Measurements from ENCODE around the gene TXN2.
A peak's percentile ranks its signal among the peaks of the same experiment; 100 is the strongest.

The TXN2 gene

DNA sequence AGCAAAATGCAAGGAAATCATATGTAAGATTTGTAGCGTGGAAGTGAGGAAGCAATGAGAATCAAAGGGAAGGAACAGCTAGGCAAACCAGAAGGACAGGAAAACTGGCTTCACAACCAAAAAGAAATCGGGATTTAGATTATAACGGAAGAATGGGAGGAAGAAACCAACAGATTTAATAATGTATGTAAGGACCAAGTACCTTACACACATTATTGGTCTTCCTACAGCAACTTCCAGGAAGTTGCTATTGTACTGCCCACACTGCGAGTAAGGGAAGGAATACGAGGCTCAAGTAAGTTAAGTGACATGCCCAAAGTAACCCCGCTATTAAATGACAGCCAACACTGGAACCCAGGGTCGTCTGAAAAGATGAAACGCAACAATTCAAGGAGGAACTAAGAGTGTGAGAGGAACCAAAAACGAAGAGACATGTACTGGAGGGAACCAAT lies 473 bp downstream of the TXN2 start:
- DNase-seq: no peak

DNA sequence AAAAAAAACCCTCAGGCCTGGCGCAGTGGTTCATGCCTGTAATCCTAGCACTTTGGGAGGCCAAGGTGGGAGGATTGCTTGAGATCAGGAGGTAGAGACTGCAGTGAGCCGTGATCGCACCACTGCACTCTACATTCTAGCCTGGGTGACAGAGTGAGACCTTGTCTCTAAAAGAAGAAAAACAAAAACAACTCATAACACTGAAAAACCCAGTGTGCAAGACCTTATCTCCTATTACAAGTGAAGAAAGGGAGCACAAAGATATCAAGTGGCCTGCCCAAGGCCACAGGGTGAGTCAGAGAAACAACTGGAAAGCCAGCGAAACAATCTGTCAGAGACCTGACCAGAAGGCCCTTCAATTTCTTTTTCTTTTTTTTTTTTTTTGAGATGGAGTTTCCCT lies 2.5 kb downstream of the TXN2 start:
- no peak for DNase-seq

DNA sequence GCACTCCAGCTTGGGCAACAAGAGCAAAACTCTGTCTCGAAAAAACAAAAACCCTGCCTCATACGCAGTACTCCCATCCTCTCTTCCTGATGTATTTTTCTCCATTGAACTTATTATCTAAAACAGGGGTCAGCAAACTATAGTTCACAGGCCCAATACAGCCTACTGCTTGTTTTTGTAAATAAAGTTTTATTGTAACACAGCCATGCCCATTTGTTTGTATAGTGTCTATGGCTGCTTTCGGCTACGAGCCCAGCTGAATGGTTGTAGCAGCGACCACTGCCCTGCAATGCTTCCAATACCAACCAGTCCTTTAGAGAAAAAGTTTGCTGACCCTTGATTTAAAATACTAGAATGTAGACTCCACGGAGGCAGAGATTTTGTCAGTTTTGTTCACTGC lies 6.1 kb downstream of the TXN2 start:
- no peak for DNase-seq

DNA sequence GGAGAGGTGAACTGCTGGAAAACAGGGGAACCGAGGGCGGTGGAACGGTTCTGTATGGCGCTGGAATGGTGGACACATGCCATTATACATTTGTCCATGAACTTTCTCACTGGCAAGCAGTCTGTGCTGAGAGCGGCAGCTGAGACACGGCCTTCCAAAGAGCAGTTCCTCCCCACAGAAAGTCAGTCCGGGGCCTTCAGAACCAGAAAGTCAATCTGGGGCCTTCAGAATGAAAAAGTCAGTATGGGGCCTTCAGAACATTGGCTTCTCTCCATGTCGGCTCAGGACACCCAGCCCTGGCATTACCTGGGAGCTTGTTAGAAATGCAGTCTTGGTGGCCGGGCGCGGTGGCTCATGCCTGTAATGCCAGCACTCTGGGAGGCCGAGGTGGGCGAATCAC lies 8.8 kb downstream of the TXN2 start:
- DNase-seq: no peak

DNA sequence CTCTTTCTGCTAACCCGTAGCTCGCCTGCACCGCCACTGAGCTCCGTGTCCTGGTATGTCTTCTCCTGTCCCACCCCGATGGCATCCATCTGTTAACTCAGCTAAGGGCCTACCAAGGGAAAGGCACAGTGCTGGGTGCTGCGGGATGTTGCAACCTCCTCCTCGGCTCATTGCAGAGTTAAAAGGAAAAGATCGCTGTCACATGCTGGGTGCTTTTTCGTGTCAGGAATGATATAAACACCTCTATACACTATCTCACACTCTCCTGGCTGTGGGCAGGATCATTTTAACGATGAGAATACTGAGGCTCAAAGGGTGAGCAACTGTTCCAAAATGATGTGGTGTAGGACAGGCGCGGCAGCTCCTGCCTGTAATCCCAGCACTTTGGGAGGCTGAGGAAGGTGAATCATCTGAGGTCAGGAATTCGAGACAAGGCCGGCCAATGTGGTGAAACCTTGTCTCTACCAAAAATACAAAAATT lies 10.1 kb downstream of the TXN2 start:
- no peak for DNase-seq

DNA sequence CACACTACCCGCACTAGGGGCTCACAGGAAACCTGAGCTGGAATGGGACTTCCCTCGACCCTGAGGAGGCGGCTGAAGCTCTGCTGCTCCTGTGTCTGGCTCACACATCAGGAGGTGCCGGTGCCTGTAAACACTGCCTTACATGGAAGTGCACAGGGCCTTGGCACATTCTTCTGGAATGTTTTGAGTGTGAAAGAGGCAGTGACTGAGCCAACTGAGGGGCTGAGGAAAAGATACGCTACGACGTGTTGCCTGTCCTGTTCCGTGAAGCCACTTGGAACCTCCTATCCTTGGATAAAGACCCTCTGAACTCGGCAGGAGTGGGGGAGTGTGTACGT lies 10.5 kb downstream of the TXN2 start:
- DNase-seq: no peak

DNA sequence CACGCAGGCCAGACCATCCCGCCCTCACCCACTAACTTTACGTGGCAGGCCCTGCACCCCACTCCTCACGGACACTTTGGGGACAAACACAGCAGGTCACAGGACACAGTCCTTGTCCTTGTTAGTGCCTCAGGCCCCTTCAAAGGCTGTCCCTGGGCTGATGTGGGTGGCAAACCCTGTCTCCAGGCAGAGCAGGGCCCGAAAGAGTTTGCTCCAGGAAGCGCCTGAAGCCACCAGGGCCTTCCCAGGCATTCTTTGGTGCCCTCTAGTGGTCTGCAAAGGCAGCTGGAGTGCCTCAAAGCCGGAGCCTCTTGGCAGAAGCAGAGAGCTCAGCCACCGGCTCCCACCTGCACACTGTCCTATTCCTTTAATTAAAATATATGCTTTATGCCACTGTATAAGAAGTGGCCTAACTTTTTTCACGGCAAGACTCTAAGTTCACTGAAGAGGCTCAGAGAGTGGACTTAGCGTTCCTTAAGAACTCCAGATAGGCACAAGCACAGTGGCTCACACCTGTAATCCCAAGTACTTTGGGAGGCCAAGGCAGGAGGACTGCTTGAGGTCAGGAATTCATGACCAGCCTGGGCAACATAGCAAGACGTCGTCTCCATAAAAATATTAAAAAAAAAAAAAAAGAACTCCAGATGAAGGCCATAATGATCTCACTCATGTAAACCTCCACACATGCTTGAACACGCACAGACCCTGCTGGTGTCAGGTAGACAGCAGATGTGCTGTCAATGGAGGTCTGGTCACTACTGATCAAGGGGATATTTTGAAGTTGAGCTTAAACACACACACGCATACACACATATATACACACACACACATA lies 11.1 kb downstream of the TXN2 start:
- peak; percentile 37 to 70 (median 54) for DNase-seq

DNA sequence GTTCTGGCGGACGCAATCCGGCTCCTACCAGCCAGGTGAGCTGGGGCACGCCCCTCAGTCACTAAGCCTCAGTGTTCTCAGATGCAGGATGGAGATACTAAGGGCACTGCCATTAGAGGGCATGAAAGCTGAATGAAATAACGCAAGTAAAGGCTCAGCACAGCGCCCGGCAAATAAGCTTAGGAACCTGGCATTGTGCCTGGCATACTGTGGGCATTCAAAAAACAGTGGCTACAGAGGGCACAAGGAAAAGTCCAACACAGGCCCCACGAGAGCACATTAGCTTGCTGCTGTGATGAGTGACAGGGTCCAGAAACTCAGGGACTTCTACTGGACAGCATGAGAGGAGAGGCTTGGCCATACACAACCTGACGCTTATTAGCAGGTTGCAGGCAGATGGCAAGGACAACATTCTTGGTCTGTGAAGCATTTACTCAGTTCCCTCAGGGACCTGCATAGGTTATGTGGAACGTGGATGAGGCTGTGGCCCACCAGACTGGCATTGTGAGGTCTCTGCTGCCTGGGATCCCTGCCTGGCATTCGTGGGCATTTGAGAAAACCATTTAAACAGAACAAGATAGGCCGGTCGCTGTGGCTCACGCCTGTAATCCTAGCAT lies 12.2 kb downstream of the TXN2 start:
- no peak for DNase-seq

DNA sequence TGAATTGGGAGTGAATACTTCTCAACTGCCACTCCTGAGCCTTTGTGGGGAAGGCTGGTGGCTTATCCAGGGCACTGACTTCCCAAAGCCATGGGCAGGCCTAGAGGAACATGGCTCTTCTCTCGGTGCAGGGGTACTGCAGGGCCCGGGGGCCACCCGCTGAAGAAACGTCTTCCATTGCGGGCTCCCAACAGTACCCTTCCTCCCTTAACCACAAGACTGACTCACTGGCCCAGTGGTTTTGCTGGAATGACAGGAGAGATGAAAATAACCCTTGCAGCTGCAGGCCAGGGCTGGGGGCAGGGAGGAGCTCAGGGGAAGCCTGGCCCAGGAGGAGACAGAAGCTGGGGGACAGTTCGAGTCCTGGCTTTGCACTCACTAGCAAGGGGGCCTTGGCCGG lies 13.5 kb downstream of the TXN2 start:
- no peak for DNase-seq

DNA sequence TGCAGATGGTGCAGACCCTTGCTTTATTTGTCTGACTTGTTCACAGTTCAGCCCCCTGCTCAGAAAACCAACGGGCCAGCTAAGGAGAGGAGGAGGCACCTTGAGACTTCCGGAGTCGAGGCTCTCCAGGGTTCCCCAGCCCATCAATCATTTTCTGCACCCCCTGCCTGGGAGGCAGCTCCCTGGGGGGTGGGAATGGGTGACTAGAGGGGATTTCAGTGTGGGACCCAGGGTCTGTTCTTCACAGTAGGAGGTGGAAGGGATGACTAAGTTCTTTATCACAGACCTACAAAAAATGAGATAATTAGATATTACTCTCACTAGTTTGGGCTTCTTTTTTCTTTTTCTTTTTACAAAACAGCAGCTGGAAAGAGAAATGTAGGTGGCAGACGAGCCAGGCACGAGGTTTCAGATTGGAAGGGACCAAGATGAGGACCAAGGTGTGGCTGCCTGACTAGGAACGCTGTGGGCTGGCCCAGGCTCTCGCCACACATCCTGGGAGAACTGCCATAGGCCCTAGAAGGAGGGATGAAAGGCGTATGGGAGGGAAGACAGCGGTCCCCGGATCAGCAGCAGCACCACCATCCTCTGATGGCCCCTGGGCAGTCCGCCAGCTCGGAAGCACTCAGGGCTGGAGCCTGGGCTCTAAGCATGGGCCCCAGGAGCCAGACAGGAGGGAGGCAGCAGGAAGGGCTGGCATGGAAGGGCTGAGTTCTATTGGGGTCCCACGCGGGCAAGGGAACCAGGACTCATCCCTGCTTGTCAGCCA lies 14.2 kb downstream of the TXN2 start:
- no peak for DNase-seq

DNA sequence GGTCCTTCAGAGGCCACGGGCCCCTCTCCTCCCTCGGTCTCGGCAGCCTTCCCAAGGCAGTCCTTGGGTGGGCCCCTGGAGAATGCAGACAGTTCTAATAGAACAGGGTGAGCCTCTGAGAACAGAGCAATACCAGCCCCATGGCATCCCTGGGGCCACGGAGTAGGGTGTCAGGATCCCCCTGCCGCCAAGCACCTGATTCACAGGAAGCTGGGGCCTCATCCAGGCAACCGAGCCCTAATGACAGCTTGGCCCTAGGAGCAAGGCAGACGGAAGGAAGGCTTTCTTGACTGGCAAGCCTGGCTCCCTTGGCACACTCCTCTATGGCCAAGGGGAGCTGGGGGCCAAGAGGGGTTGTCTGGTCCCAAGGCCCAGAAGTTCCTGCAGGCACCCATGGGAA lies 15.2 kb downstream of the TXN2 start:
- no peak for DNase-seq

DNA sequence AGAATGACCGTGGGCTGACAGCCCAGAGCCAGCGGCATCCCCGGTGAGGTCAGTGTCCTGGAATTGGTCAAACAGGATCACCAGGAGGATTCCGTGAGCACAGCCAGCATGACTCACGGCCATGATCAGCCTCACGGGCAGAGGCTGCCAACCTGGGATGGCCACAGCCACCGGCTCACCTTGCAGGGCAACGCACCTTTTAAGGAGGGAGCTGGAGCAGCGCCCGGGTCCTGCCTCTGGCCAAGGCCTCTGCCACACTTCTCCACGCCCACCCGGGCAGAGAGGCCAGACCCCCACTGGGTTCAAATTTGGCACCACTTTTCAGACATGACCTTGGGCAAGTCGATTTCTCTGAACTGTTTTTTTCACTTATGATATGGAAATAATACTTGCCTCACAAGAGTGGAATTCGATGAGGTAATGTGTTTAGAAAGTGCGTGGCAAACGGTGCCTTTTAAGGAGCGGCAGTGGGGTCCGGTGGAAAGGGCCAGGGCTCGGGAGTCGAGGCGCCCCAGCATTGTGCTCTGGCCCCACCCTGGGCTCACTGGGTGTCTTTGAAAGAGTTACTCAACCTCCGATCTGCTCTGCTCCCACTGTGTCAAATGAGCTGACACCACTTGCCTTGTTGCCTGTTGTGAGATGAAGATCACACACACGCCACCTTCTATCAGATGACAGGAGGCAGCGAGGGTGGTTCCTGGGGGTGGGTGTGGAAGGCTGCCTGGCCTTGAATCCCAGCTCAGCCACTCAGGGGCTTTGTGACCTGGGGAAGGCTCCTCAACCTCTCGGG lies 16.0 kb downstream of the TXN2 start:
- DNase-seq: no peak

DNA sequence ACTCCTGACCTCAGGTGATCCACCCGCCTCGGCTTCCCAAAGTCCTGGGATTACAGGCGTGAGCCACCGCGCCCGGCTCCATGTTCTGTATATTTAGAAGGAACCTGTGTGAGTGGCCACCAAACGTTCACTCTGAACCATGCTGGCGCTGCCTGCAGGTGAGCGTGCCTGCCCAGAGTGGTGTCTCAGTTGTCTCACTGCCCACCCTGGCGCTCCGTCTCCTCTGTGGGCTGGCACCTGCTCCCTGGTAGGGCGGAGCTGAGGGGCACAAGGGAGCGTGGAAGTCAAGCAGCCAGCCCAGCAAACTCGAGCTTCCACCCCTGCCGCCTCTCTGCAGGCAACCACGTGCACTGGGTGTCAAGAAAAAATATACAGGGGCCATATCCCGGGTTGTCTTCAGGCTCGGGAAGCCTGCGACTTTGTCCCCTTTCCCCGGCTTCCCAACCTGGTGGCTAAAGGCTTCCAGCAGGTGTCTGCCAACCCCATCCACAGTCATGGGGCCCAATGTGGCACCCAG lies 16.7 kb downstream of the TXN2 start:
- DNase-seq: no peak

DNA sequence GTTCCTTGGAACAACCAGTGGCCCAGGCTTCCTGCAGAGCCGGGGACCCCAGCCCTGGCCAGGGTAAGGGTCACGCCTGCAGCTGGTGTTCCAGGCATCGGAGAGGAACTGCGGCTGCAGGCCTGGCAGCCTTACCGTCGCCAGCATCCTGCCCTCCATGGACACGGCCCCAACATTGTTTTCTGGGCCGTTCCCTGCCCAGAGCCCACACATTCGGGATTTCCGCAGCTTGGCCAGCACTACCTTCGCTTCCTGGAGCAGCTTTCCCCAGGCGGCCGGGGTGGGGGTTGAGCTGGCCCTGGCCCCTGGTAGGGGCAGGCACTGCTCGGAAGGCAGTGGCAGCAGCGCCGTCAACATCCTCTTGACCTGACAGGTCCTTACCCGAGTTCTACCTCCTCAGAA lies 17.7 kb downstream of the TXN2 start:
- DNase-seq: no peak

DNA sequence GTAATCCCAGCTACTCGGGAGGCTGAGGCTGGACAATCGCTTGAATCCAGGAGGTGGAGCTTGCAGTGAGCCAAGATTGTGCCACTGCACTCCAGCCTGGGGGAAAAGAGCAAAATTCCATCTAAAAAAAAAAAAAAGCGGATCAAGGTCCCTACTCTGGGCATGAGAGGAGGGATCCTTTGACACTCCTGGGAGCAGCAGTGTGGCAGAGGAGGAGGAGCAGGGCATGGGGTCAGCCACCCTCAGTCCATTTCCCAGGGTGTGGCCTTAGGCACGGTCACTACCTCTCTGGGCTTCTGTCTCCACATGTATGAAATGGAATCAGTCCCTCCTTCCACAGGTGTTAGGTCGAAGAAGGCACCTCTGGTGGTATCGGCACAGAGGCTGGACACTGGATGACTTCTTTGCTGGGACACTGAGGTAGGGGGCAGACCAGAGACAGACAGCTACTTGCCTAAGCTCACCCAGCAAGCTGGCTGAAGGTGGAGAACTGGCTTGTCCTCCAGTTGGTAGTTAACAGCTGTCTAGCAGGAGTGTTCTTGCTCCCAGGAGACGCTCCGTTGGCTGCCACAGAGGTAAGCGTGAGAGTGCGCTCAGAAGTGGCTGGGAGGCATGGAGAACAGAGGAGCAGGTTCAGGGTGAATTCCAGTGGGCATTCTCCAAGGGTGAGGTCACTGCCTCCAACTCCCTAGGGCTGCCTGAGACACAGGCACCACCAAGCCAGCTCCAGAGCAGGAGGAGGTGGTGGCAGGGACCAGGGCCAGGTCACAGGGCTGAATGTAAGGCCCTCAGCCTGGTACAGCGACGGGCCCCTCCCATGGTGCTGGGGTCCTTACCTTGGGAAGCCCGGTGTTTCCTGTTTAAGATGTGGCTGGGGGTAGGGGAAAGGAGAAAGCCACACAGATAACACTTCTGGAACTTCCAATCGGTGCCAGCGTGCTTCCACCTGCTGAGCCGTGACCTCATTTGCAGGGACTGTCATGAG lies 19.5 kb downstream of the TXN2 start:
- no peak for DNase-seq

DNA sequence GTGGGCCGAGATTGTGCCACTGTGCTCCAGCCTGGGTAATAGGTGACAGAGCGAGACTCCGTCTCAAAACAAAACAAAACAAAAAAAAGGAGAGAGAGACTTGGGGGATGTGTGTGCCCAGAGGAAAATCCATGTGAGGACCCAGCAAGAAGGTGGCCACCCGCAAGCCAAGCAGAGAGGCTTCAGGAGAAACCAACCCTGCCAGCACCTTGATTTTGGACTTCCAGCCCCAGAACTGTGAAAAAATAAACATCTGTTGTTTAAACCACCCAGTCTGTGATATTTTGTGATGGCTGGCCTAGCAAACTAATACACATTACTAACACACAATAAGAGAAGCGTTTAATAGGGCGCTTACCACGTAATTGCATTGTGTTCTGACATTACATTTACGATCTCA lies 21.2 kb downstream of the TXN2 start:
- no peak for DNase-seq

DNA sequence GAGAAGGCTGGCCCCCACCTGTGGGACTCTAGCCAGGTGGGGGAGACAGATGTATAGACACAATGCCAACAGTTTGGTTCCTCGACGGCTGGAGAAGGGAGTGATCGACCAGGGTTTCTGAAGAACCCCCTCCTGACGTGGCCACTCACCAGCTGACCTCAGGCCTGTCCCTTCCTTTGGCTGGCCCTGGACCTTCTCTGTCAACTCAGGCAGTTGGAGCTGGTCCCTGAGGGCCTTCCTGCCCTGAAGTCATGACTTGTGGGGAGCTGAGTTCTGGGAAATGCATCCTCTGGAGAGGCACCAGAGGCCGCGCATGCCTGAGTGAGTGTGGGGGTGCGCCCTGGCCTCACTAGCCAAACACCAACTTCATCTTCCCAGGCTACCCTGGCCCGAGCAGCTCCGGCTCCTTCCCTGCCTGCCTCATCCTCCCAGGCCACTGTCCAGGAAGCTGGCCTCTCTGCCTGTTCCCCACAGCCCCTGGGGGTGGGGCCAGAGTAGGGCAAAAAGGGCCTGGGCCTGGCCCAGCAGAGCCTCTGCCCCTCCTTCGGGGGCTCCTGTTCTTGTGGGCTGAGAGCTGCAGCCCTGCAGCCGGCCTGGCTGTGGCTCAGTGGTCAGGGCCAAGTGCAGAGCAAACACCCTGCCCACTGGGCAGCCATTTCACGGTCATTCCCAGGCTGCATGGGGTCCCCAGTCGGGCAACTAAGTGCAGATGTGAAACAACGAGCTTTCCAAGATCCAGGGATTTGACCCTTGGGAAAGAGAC lies 23.6 kb downstream of the TXN2 start:
- DNase-seq: no peak

DNA sequence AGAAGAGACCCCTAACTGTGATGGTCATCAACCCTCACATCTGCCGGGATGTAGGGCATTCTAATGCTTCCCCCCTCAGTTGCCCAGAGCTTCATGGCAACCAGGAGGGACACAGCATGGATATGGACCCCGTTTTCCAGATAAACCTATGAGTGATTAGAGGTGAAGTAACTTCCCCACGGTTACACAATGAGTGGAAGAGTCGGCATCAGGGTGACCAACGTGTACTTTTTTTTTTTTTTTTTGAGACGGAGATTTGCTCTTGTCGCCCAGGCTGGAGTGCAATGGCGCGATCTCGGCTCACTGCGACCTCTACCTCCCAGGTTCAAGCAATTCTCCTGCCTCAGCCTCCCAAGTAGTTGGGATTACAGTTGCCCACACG lies 25.0 kb downstream of the TXN2 start:
- DNase-seq: no peak

DNA sequence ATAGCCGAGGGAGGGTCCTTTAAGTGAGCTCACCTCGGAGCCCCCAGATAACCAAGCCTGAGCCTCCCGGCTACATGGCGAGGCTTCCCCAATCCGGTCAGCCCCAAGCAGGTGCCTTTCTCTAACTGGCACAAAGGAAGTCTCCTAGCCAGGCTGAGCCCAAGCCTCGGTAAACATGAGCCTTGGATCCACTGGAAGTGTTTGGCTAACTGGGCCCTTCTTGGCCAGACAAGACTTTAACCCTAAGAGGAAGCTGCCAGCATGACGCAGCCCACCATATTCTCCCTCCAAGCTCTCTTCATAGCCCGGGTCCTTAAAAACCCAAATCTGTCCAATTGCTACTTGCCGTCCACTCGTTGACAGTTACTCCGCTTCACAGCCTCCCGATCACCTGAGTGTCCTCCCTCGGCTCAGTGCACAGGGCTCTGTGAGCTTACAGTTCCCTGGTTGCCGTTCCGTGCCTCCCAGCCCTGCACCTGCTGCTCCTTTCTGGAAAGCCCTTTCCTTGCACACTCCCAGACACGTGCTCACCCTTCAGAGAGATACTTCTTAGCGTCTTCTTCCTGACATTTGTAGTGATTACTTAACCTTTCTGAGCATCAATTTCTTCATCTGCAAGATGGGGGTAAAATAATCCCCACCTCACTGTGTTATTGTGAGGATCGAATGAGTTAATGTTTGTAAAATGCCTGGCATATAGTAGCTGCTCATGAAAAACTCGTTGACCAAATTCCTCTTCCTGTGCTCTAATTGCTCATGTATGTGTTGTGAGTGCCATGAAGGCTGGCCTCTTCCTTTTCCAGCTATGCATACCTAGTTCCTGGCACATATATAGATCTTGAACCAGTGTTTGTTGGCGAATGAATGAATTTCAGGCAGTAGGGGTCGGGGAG lies 25.6 kb downstream of the TXN2 start:
- no peak for DNase-seq

All from activated naive CD4-positive, alpha-beta T cell (primary cell).